Stimulated activated CD4-positive, alpha-beta T cell treated with anti-CD3 and anti-CD28 coated beads, Interleukin-1b, Interleukin-23, amount 100 ng/mL, for 48 hours (primary cell): ENCODE results near the gene ELP4.
"Not testable (repeated sequence)": the region's sequence is repeated elsewhere in the genome, so short reads cannot be mapped to it uniquely, and the experiment has no call there.

Experiments used
- DNase-seq: peaks from one replicate; pipeline ENCODE4 v3.0.0-alpha.2; 2020

ELP4 gene

GRCh38 chr11:31714840-31715239 is 205.3 kb downstream of the ELP4 start:
- no peak for DNase-seq

- no peak for DNase-seq
Measured at GRCh38 chr11:31720225-31720624, 210.7 kb downstream of the ELP4 start.

- no peak for DNase-seq
Measured at GRCh38 chr11:31720671-31721365, 211.3 kb downstream of the ELP4 start.

- DNase-seq = no peak
Measured at GRCh38 chr11:31722754-31723153, 213.2 kb downstream of the ELP4 start.

GRCh38 chr11:31725176-31725575 is 215.6 kb downstream of the ELP4 start:
- DNase-seq = no peak

- DNase-seq = no peak
Measured at GRCh38 chr11:31728432-31728831, 218.9 kb downstream of the ELP4 start.

- no peak for DNase-seq
Measured at GRCh38 chr11:31740131-31740530, 230.6 kb downstream of the ELP4 start.

GRCh38 chr11:31740731-31741368 is 231.3 kb downstream of the ELP4 start:
- DNase-seq = not testable (repeated sequence)

GRCh38 chr11:31747581-31747980 is 238.0 kb downstream of the ELP4 start:
- no peak for DNase-seq

GRCh38 chr11:31757260-31757835 is 247.8 kb downstream of the ELP4 start:
- DNase-seq = no peak

- no peak for DNase-seq
Measured at GRCh38 chr11:31761636-31762035, 252.1 kb downstream of the ELP4 start.

- DNase-seq = no peak
Measured at GRCh38 chr11:31763296-31763695, 253.7 kb downstream of the ELP4 start.

GRCh38 chr11:31764261-31764660 is 254.7 kb downstream of the ELP4 start:
- DNase-seq = no peak

- no peak for DNase-seq
Measured at GRCh38 chr11:31764766-31765165, 255.2 kb downstream of the ELP4 start.

- DNase-seq = no peak
Measured at GRCh38 chr11:31767066-31767465, 257.5 kb downstream of the ELP4 start.

GRCh38 chr11:31767685-31768084 is 258.1 kb downstream of the ELP4 start:
- DNase-seq = no peak

- no peak for DNase-seq
Measured at GRCh38 chr11:31768749-31769640, 259.4 kb downstream of the ELP4 start.

GRCh38 chr11:31770011-31770700 is 260.6 kb downstream of the ELP4 start:
- no peak for DNase-seq

- DNase-seq = no peak
Measured at GRCh38 chr11:31772412-31772811, 262.8 kb downstream of the ELP4 start.

- no peak for DNase-seq
Measured at GRCh38 chr11:31779374-31779791, 269.8 kb downstream of the ELP4 start.

GRCh38 chr11:31780078-31780477 is 270.5 kb downstream of the ELP4 start:
- DNase-seq = no peak

GRCh38 chr11:31780480-31780971 is 271.0 kb downstream of the ELP4 start:
- no peak for DNase-seq

- no peak for DNase-seq
Measured at GRCh38 chr11:31782257-31782656, 272.7 kb downstream of the ELP4 start.
